T47D (cell line): ENCODE data around the gene OR4E1.
"Not testable (repeated sequence)": the region's sequence is repeated elsewhere in the genome, so short reads cannot be mapped to it uniquely, and the experiment has no call there.

ENCODE experiments used
- DNase-seq, 2 experiments: peaks; one replicate each; pipeline versions ENCODE4 v3.0.0 to v3.0.0-alpha.2; 2011 to 2012; ENCODE audit warnings: low read depth in 1 of 2, low spot score in 1 of 2
- JUND ChIP-seq: IDR thresholded peaks from 2 replicates; pipeline ENCODE4 v1.6.1; 2012; ENCODE audit warnings: low read depth
- in situ Hi-C: cut with HindIII; loops from 2 replicates; pipeline ENCODE4 v1.10.0; 2016; ENCODE audit warnings: low sequenced_read_pairs, low pct_unique_long_range_greater_than_20kb

OR4E1 gene

GRCh38 chr14:21673718-21674117, at the start of gene OR4E1:
OR4E1 (minus strand) TSS chr14:21673818; CDS start chr14:21670935, 2,883 bp downstream.
- in situ Hi-C loops = no loop called here
- no peak for DNase-seq
- no peak for TF ChIP-seq JUND

- in situ Hi-C loops = no loop called here
- no peak for DNase-seq
- no peak for TF ChIP-seq JUND
Observed at GRCh38 chr14:21721504-21721903, 47.9 kb upstream of the OR4E1 start.

GRCh38 chr14:21719841-21720240, 46.2 kb upstream of the OR4E1 start:
- DNase-seq = no peak
- no peak for TF ChIP-seq JUND
- in situ Hi-C loops = no loop called here

GRCh38 chr14:21714318-21714929, 40.8 kb upstream of the OR4E1 start:
- no peak for DNase-seq
- in situ Hi-C loops = no loop called here
- TF ChIP-seq JUND = no peak

GRCh38 chr14:21712036-21712435, 38.4 kb upstream of the OR4E1 start:
- TF ChIP-seq JUND = no peak
- no peak for DNase-seq
- in situ Hi-C loops = no loop called here

GRCh38 chr14:21711360-21711961, 37.8 kb upstream of the OR4E1 start:
- no peak for TF ChIP-seq JUND
- in situ Hi-C loops = no loop called here
- DNase-seq = peak; percentile 23 to 53

- in situ Hi-C loops = no loop called here
- peak in 1 of 2 experiments; percentile 3 for DNase-seq
- no peak for TF ChIP-seq JUND
Observed at GRCh38 chr14:21704338-21704737, 30.7 kb upstream of the OR4E1 start.

GRCh38 chr14:21703357-21704326, 30.0 kb upstream of the OR4E1 start:
- in situ Hi-C loops = no loop called here
- DNase-seq = no peak
- TF ChIP-seq JUND = no peak

GRCh38 chr14:21702316-21702715, 28.7 kb upstream of the OR4E1 start:
- in situ Hi-C loops = no loop called here
- TF ChIP-seq JUND = no peak
- no peak for DNase-seq

GRCh38 chr14:21699551-21699950, 25.9 kb upstream of the OR4E1 start:
- no peak for TF ChIP-seq JUND
- in situ Hi-C loops = no loop called here
- no peak for DNase-seq

GRCh38 chr14:21698538-21698937, 24.9 kb upstream of the OR4E1 start:
- in situ Hi-C loops = not testable (repeated sequence)

GRCh38 chr14:21697662-21698061, 24.0 kb upstream of the OR4E1 start:
- DNase-seq, in situ Hi-C loops: not testable (repeated sequence)

More at GRCh38 chr14:21698538-21698937, 24.9 kb upstream of the OR4E1 start:
- DNase-seq = not testable (repeated sequence)

- TF ChIP-seq JUND = no peak
- DNase-seq = no peak
- in situ Hi-C loops = no loop called here
Observed at GRCh38 chr14:21694425-21694824, 20.8 kb upstream of the OR4E1 start.
